CD4-positive, alpha-beta T cell treated with Interferon gamma for 1 hour (primary cell): Measurements from ENCODE around the gene TNS2.
"Not testable (repeated sequence)": the region's sequence is repeated elsewhere in the genome, so short reads cannot be mapped to it uniquely, and the experiment has no call there.

Source experiments
- DNase-seq: peaks from one replicate; pipeline ENCODE4 v3.0.0-alpha.2; 2020

TNS2 gene

DNA sequence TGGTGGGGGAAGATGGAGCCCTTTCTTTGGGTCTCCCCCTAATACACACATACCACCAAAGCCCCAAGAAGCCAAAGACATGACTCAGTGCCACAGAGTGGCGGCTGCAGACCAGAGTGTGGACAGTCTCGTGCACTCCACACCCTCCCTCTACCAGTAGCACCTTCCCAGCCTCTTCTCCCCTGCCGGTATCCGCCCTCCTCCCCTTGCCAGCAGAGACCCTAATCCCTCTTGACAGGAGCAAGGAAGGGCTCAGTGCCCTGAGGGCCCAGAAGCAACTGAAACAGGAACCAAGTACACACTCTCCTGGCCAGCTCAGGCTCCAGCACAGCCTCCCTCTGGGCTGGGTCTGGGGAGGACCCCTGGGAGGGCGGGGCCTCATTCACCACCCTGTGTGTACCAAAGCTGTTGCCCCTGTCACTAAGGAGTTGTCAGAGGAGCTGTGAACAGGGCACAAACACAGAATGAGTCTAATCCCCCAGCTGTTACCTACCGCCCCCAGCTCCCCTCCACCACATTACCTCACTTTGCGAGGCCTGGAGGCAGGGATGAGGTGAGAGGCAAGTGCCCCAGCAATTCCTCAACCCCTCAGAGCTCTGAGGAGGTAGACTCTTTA lies 21.1 kb downstream of the TNS2 start:
- DNase-seq: no peak

DNA sequence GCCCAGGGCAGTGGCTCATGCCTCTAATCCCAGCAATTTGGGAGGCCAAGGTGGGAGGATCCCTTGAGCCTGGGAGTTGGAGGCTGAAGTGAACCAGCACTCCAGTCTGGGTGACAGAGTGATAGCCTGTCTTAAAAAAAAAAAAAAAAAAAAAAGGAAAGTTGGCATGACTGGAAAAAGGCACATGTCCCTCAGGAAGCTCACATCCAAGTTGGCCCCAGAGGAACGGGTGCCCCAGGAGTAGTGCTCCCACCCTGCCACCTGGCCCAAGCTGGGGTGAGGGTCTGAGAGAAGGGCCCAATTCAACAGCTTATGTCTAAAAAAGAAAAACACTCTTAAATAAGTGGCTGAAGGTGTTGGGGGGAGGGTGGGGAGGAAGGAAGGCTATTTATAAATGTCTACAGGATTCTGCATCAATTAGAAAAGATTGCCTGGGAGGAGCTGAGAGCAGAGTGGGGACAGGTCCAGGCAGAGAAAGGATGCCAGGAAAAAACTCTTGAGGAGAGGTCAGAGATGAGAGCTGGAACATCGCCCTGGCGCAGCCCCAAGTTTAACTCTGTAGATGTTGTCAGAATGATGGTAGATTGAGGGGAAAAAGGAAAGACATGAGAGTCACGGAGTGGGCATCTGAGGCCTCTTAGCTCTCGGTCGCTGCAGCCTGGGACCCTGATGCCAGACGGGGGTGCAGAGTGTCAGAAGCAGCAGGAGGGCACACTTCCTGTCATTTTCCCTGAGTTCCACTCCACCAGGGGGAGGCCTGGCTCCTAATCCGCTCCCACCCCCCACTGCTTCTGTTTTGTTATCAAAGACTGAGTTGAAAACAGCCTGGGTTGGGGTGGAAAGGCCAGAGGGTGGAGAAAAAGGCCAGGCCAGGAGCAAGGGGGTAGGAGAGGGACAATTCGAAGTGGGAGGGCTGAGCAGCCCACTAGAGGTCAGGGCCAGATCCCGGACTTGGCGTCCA lies 22.0 kb downstream of the TNS2 start:
- DNase-seq: no peak

DNA sequence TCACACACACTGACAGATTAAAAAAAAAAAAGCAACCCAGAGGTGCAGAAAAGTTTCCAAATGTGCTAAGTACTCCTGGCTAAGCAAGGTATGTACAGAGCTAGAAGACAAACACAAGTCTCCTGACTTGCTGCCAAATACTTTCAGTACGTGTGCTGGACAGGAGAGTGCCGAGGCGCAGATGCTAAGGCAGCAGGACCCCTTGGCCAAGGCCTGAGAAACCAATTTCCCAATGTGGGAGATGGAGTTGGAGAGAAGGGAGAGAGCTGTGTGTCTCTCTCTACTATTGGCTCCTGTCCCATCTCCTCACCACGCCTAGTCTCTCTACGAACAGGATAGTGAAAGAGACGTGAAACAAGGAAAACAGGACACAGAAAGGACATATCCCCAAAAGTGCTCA lies 24.0 kb downstream of the TNS2 start:
- DNase-seq: no peak

DNA sequence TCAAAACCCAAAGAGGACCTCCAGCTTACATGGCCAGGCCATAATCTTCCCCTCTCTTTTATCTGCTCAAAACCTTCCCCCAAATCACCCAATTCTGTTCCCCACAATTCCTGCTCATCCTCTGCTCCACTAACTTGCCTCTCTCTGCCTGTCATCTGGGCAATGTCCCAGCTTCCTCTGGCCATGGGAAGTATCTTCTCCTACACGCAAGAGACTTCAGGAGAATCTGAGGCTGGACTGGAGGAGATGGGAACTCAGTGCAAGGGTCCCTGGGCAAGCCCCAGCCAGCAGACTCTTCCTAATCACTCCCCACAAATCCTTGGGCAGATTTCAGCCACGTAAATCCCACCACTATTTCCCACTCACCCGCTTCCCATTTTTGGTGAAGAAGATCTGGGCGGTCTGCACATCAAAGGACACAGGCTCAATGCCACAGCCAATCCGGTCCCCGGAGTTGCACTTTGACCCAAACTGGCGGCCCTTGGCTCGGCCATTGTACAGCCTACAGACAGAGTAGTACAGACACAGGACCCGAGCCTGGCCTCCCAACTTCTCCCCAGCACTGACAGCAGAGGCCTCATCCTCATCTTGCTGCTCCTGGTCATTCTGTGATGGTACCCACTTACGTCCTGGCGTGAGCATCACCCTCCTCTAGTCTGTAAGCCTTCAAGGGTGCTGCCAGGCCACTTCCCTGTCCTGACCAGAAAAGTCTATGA lies 24.6 kb downstream of the TNS2 start:
- no peak for DNase-seq

DNA sequence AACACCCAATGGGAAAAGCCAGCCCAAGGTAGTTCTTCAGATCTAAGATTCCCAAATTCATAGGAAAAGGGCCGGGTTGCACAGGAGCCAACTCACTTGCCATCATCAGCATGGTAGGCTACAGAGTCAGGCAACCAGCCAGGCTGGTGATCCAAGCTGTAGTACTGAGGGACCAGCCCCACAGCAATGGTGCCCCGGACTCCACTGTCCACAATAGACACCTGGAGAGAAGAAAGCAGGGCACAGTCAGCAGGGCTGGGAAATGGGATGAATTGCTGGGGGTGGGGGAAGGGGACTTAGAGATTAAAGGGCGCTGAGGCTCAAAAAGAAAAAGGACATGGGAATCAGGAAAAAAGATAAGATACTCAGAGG lies 25.1 kb downstream of the TNS2 start:
- no peak for DNase-seq

DNA sequence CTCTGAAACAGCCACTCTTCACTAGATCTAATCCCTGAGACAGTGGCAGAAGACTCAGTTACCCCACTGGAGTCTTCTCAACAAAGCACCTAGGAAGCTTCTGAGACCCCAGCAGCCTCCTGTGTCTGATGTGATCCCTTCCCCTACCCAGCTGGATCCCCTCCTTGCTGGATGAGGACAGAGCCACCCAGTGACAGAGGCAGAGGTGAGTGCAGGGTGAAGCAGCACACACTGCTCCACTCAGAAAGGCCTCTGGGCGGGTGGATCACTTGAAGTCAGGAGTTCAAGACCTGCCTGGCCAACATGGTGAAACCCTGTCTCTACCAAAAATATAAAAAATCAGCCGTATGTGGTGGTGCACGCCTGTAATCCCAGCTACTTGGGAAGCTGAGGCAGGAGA lies 26.6 kb downstream of the TNS2 start:
- no peak for DNase-seq

DNA sequence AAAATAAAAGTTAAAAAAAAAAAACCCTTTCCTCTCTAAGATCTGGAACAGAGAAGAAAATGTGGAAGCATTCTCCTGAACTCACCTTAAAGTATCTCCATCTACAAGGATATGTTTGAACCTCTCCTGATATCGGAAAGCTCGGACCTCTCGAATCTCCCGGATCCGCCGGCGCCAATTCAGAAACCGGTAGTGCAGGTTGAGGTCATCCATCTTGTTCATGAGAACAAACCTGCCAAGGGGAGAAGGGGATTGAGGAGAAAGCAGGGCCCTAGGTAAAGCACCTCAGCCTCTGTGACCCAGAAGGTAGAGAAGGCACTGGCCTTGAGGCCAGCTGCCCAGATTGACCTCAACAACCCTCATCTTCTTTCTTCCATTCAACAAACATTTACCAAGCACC lies 27.2 kb downstream of the TNS2 start:
- no peak for DNase-seq

DNA sequence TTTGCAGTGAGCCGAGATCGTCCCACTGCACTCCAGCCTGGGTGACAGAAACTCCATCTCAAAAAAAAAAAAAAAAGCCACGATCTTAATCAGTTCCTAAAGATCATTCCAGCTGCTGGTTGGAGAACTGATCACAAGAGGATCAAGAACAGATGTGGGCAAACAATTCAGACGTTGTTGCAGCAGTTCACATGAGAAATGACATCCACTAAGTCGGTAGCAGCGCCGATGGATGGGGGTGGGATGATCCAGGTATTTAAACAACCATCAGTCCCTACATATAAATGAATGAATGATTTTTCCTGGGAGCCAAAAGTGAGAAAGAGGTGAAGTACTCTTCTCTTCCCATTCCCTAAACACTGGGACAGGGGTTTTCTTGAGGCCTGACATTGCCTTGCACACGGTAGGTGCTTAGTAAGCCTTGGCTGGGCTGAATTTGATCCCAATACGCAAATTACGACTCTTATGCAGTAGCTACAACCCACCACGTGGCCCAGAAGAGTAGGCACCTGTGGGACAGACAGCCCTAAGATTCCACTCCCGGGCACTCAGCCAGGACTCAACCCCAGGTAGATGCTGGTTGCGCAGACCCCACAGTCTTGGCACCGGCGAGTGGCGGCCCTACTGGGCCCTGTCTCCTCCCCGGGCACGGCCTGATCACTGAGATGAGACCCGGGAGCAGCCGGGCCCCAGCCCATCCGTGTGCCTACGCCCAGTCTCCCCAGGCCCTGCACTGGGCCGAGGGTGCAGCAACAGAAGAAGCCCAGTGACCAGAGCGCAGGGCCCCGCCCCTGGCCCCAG lies 28.8 kb downstream of the TNS2 start:
- no peak for DNase-seq

DNA sequence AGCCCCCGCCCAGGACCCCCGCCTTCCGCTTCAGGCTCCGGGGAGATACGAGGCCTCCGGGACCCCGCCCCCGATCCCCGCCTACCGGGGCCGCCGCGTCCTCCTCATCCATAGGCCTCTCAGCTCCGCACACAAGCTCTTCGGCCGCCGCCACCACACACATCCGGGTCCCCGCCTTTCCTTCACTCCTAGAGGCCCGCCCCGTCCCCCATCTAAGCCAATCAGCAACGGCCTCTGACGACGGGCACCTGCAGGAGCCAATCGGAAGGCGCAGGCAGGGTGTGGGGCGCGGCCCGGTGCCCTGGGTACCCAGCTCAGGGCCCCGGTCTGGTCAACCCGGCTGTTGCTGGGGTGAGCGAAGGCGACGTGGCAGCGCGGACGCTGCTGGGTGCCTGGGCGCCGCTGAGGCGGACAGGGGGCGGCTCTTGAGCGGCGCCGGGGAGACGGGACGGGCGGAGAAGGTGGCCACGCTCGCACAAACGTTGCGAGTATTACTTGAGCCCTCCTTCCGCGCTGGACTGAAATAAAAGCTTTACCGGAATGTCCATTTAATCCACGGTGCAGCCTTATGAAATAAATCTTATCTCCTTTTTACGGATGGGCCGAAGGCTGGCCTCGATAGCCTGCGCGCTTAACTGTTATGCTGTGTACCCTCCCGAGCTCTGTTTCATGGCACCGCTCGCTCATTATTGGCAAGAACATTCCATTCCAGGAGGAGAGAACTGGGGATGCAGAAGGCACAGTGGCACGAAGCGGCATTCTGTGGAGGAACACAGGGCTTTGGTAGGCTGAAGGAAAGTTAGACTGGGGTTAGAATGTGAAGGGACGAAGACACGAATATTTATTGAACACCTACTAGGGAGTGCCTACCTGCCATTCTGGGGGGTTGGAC lies 29.6 kb downstream of the TNS2 start, which contains the start of gene SPRYD3:
TSS of gene SPRYD3 (minus strand) at position 165 of the 892 bp plus-strand sequence. CDS start at position 108, 57 bp downstream.
- DNase-seq: peak; percentile 96

DNA sequence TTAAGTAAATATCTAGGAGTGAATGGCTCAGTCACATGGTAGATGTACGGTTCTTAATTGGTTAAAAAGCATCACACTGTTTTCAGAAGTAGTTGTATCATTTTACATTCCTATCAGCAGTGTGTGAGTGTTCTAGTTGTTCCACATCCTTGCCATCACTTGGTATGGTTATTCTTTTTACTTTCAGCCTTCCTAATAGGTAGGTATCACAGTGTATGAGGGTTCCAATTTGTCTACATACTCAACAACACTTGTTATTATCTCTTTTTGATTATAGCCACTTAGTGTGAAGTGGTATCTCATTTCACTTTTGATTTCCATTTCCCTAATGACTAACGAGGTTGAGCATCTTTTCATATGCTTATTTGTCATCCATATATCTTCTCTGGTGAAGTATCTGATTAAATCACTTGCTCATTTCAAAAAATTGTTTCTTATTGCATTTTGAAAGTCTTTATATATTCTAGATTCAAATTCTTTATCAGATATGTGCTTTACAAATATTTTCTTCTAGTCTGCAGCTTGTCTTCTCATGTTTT lies 32.8 kb downstream of the TNS2 start:
- no peak for DNase-seq

DNA sequence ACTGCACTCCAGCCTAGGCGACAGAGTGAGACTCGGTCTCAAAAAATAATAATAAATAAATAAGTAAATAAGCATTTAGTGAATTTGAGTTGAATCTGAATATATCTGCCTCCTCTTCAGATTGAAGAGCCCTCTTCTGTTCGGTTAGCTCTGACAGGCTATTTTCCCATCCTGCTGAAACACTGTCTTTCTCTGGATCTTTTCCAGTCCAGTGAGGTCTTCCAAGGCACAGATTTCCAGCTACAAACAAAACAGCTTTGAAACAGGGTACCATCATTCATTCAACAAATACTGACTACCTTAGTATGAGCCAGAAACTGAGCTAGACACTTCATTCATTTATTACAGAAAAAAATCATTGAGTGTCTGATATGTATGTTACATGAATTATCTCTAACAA lies 36.5 kb downstream of the TNS2 start:
- DNase-seq: no peak

DNA sequence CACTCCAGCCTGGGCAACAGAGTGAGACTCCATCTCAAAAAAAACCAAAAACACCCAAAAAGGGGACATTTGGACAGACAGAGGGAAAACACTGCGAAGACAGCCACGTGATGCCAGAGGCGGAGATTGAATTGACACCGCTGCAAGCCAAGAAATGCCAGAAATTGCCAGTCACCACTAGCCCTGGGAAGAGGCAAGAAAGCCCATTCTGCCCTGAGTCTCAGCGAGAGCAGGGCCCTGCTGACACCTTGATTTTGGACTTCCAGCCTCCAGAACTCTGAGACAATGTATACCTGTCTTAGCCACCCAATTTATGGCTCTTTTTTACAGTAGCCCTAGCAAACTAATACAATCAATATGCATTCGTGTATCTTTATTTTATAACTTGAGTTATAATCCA lies 40.2 kb downstream of the TNS2 start:
- no peak for DNase-seq

DNA sequence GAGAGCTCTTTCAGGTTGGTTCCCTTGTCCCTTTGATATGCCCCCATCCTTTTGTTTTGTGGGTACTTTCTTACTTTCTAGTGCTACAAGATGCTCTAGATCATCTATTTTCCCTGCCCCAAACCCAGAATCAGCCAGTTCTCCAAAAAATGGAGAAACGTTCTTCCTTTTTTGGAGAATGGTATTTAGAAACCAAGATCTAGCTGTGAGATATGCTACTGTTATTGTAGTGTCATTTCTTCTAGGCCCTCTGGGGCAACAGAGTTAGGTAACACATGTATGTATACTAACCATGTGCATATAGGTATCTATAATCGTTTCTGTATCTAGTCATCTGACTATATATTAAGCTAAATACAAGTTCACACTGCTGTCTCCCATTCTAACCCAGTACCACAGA lies 40.7 kb downstream of the TNS2 start:
- no peak for DNase-seq

DNA sequence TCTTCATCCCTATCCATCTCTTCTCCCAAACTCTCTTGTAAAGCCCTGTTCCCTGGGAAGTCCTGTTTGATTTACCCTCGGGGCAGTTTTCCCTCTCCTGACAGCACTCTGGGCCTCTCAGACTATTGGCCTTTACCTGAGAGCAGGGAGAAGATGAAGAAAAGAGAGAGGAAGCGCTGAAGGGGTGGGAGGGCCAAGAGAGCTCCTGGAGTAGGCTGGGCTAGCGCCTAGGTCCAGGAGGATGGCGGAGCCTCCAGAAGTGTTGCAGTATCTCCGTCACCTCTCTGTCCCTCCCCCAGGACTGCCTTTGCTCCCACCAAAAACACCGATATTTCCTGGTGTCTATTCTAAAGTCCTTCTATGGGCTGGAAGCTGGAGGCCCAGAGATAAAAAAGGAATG lies 41.9 kb downstream of the TNS2 start:
- DNase-seq: no peak

DNA sequence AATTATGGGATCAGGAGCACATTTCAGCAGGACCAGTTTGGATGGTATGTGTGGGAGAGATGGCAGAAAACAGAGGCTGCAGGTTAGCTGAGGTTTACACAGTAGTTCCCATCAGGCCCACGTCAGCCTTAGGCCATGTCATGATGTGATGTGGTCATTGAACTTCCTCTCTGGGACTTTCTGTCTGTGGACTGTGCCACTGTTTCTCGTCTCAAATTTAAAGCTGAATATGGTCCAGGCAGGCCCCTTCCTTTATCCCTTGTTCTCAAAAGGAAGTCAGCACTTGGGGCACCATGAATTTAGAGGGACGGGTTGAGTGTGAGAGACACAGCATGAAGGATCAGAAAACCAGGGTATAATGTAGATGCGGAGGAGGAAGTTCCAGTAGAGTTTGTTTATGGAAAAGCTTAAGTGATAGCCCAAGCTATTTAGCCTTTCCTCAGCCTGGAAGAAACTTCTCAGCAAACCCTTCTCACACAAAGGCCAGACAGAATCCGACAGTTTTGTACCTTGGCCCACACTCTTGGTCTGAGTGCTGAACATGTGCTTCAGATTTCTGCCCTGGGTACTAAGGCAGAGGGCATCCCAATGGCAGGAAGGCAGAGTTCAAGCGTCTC lies 44.0 kb downstream of the TNS2 start:
- DNase-seq: peak; percentile 19

DNA sequence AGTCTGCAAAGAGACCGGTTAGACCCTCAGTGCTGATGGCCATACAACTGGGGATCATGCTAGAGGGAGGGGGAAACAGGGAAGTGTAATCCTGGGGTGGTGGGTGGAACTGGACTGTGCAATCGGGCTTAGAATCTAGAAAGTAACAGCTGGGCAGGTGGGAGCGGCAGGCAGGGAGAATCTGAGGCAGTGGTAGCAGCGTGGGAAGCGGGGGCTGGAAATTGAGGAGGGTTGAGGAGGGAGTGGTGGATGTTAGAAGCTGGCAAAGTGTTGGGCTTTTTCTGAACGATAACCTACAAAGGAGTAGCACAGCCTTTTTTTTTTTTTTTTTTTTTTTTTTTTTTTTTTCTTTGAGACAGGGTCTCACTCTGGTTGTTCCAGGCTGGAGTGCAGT lies 44.5 kb downstream of the TNS2 start:
- no peak for DNase-seq

DNA sequence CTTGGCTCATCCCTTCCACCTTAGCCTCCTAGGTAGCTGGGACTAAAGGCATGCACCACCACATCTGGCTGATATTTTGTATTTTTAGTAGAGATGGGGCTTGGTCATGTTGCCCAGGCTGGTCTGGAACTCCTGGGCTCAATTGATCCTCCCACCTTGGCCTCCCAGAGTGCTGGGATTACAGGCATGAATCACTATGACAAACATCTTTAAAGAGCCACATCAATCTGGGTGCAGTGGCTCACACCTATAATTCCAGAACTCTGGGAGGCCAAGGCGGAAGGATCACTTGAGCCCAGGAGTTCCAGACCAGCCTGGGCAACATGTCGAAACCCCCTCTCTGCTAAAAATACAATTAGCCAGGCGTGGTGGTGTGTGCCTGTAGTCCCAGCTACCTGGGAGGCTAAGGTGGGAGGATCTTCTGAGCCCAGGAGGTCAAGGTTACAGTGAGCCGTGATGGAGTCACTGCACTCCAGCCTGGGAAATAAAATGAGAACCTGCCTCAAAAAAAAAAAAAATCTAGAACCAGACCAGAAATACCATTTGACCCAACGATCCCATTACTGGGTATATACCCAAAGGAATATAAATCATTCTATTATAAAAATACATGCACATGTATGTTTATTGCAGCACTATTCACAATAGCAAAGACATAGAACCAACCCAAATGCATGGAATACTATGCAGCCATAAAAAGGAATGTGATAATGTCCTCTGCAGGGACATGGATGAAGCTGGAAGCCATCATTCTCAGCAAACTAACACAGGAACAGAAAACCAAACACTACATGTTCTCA lies 45.1 kb downstream of the TNS2 start:
- not testable (repeated sequence) for DNase-seq

DNA sequence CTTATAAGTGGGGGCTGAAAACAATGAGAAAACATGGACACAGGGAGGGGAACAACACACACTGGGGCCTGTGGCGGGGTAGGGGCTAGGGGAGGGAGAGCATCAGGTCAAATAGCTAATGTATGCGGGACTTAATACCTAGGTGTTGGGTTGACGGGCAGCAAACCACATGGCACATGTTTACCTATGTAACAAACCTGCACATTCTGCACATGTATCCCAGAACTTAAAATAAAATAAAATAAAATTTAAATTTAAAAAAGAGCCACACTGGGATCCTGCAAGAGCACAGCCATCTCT lies 45.7 kb downstream of the TNS2 start:
- DNase-seq: not testable (repeated sequence)

DNA sequence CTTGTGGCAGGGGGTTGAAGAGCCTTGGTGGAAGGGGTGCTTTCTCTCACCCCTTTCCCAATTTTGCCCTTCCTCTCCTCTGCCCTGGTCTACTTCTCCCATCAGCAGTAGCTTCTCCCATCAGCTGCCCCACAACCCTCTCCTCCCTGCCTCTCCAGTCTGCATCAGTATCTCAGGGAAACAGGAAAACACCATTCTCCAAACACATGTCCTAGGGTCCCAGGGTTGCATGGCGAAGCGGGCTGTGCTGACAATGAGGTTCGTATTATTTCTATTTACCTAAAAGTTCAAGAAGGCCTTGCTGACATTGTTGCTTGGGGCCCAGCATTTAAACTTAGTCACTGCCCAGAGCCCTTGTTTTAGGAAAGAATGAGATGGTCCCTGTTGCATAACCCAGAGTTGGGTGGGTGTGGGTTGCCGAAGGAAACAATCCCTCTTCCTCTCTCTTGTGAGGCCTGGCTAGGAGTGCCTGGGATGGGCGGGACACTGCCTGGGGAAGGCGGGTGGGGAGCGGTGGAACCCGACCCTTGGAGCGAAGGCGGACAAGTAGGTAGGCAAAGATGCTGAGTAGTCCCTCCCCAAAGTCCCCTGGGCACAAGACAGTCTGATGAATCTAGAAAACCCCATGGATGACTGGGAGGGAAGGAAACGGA lies 46.4 kb downstream of the TNS2 start:
- no peak for DNase-seq

DNA sequence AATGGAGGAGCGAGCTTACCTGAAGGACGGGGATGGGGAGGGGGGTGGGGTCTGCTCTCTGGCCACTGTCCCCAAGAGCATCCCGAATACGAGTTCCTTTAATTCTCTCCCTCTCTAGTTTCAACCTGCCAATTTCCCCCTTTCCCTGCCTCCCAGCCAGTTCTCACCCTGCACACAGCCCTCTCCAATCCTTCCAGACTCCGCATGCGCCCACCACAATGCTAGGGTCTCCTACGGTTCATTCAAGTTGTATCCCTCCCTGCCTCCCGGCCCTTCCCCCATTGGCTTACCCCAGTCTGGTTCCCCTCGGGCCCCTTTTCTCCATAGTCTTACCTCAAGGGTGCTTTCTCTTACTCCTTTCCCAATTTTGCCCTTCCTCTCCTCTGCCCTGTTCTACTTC lies 46.9 kb downstream of the TNS2 start:
- no peak for DNase-seq
